NCI-H128 (cell line): ENCODE results near the gene OR6P1.

Experiments
- DNase-seq: peaks from one replicate; lab custom pipeline; 2025; ENCODE audit not compliant: unreplicated experiment; lab: John Stamatoyannopoulos, UW

The OR6P1 gene

GRCh38 chr1:158520021-158520420 is 50.4 kb downstream of the OR6P1 start:
- no peak for DNase-seq

- no peak for DNase-seq
Observed at GRCh38 chr1:158516966-158517365, 53.4 kb downstream of the OR6P1 start.
